GM12874 (cell line): Measurements from ENCODE around the gene HPN.

Source experiments
- CTCF ChIP-seq: IDR thresholded peaks from 2 replicates; pipeline ENCODE4 v1.5.1; 2011; ENCODE audit warnings: low read depth, mild to moderate bottlenecking, control low read depth, low read length, moderate library complexity; ENCODE audit not compliant: insufficient read depth

Gene HPN

DNA sequence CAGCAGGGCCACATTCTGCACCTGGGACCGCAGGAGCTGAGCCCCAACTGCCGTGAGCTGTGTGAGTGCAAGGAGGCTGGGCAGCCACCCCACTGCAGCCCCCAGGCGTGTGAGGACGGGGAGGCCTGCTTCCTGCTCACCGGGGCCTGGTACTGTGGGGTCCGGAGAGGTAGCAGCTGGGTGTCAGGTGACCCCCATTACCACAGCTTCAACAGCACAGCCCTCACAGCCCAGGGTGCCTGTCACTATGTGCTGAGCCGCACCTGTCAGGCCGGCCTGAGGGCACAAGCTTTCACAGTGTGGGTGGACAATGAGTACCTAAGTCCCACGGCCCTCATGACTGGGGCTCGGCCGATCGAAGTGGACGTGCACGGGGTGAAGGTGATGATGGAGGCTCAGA lies 38.3 kb downstream of the HPN start:
- no peak for TF ChIP-seq CTCF

- no peak for TF ChIP-seq CTCF
These were observed 39.2 kb downstream of the HPN start for GRCh38 chr19:35080613-35081170.

DNA sequence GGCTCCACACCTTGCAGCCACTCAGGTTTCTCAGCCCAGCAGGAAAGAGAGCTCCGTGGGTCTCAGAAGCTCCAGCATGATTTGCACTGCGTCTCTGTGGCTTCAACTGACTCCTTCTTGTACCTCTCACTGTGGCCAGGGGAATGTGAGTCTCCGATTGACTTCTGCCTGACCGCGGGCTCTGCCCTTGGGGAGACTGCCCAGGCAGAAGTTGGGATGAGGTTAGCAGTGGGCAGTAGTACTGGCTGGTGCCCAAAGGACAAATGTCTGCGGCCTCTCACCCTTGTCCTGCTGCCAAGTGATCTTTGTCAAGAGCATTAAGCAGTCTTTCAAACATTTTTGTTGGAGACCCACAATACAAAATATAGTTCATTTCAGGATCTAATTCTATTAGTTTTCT lies 39.7 kb downstream of the HPN start:
- no peak for TF ChIP-seq CTCF

- TF ChIP-seq CTCF = no peak
These were observed 42.4 kb downstream of the HPN start for GRCh38 chr19:35083691-35084508.

- TF ChIP-seq CTCF = no peak
These were observed 42.9 kb downstream of the HPN start for GRCh38 chr19:35084509-35084762.

- TF ChIP-seq CTCF = no peak
These were observed 44.4 kb downstream of the HPN start for GRCh38 chr19:35085947-35086346.

DNA sequence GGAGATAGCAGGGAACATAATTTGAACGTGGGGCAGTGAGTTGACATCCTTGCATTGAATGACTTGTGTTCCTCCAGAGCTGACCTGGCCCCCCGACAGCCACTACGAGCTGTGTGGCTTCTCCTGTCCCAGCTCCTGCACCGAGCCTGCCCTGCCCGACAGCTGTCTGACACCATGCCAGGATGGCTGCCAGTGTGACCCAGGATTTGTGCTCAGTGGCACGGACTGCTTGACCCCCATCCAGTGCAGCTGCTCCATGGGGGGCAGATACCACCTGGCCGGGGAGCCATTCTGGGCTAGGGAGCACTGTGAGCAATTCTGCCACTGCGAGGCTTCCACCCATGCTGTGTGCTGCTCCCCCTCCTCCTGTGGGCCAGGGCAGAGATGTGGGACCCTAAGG lies 44.9 kb downstream of the HPN start:
- TF ChIP-seq CTCF = no peak
